T-helper 1 cell (primary cell): ENCODE measurements around the gene SDCCAG8.

Experiments used
- DNase-seq, 5 donors: peaks; one replicate each; pipeline ENCODE4 v3.0.0-alpha.2; 2012 to 2020

SDCCAG8 gene

DNA sequence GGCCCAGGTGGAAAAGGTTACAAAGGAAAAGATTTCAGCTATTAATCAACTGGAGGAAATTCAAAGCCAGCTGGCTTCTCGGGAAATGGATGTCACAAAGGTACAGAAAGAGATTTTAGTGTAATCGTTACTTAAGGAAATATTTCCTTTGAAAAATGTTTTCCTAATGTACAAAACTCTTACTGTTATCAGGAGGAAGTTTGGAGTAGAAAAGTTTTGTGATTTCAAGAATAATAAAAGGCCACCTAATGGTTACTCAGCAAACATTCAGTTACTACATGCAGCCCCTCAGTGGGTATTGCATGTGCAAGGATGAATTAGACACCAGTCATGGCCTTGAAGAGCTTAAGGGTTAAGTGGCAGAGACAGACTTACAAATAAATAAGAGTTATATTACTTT, 85.2 kb downstream of the SDCCAG8 start:
- no peak for DNase-seq

- peak in 1 of 5 donors; percentile 36 for DNase-seq
These were observed 88.4 kb downstream of the SDCCAG8 start for GRCh38 chr1:243343970-243344937.

GRCh38 chr1:243345205-243345604, 89.4 kb downstream of the SDCCAG8 start:
- DNase-seq: no peak

- no peak for DNase-seq
These were observed 90.2 kb downstream of the SDCCAG8 start for GRCh38 chr1:243346016-243346415.

GRCh38 chr1:243346468-243346867, 90.6 kb downstream of the SDCCAG8 start:
- DNase-seq: no peak

GRCh38 chr1:243348331-243348730, 92.5 kb downstream of the SDCCAG8 start:
- DNase-seq: no peak

GRCh38 chr1:243349128-243349527, 93.3 kb downstream of the SDCCAG8 start:
- no peak for DNase-seq

DNA sequence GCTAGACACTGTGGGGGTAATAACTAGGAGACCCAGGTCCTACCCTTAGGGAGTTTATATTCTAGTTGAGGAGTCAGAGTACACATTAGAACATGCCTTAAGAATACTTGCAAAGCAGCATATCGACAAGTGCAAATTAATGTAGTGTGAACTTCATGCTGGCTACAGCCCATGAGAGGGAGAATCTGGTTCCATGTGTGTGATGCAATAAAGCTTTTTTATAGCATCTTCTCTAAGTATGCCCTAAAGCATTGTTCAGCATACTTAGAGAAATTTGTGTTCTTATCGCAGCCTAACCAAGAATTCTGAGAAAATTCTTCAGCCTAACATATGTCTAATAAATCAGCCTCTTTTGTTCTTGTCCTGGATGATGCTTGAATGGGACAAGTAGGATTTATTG, 95.5 kb downstream of the SDCCAG8 start:
- DNase-seq: no peak

DNA sequence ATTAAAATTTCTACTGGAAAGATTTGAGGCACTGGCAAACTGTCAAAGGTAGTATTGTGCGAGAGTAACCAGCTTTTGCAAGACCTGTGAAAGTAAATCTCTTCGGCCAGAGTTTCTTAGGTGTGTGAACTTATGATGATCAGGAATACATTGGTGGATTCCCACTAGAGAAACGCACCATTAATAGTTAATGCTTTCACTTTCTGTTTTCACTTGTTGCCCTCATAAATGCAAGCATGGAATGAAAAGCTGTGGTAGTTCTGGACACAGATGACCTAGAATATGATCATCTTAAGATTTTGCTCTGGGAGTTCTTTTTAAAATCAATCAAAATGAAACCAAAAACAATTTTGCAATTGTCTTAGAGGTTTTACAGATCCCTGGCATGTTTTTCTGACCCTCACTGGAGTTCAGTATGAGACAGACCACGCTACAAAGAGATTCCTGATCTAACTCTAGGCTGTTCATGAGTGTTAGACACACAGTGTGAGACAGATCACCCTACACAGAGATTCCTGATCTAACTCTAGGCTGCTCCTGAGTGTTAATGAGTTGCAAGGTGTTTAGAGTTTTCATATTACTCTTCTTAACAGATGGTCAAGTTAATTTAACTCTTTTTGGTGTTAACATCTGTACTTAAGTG, 98.8 kb downstream of the SDCCAG8 start:
- peak in 1 of 5 donors; percentile 10 for DNase-seq

DNA sequence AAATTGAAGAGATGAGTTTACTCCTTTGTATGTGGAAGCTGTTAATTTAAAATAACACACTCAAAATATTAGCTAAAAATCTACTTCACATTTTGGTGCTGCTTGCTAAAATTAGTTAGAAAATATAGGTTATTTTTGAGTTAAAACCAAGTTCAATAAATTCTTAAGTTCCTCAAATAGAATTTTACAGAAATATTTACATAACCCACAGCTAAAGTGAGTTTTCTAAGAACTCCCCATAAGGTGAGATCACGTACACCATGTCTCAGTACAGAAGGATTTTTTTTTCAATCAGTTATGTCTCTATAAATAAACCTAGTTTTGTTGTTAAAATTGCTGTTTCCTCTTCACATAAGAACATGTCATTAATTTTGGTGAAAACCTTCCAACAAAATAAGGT, 108.0 kb downstream of the SDCCAG8 start:
- DNase-seq: no peak

DNA sequence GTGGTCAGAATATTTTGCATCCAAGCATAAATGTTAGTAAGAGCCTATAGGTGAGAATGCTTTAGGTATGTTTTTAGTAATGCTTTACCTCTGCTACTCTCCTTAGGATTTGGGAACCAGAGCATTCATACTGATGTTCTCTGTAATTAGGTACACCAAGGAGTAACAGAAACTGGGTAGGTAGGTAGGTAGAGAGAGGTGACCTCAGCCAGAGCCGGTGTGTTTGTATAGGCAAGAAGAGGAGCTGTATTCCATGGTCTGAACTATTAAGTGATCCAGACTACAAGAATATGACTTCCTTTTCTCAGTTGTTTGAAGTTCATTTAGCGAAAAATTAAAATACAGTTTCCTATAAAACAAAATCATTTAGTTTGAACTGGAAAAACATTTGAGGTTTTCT, 108.5 kb downstream of the SDCCAG8 start:
- no peak for DNase-seq

GRCh38 chr1:243364866-243365265, 109.0 kb downstream of the SDCCAG8 start:
- no peak for DNase-seq

- no peak for DNase-seq
These were observed 111.5 kb downstream of the SDCCAG8 start for GRCh38 chr1:243367314-243367713.

DNA sequence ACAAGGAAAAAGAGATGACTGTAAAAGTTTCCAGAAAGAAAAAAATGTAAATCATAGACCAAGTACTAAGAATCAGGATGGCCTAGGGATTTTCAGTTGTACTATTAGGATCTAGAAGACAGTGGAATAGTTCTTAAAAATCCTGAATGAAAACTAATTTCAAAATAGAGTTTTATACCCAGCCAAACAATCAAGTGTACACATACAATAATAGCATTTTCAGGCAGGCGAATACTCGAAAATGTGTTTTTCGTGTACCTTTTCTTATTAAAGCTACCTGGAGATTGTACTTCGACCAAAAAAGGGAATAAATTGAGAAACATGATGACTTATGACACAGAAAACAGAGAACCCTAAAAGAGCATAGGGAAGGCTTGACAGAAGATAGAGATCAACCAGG, 118.6 kb downstream of the SDCCAG8 start:
- DNase-seq: no peak

DNA sequence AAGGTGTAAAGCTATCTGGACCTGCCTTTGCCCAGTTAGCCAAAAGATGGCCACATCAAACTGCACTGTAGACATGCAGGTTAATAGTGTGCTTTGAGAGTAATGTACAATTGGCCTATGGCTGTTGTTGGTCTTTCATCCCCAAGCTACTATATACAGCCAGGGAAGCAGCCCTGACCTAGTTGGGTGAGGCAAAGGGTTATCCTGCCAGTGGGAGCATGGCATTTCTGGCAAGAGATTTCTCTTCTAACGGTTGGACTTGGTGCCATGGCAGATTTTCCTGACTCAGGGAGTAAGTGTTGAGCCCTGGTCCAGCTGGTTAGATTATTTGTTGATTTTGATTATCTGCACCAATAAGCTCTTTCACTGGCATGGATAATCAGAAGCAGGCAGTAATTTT, 119.8 kb downstream of the SDCCAG8 start:
- no peak for DNase-seq

DNA sequence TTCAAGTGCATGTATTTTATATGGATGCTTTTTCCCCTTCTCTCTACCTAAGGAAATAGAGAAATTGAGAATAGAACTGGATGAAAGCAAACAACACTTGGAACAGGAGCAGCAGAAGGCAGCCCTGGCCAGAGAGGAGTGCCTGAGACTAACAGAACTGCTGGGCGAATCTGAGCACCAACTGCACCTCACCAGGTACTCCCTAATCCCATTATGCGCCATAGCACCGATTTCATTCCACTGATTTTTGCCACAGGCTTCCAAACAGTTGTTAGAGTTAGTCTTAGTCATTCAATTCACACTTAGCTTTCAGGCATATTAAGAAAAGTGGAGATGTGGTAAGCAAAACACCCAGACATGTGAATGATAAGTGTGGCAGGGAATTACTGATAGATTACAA, 122.8 kb downstream of the SDCCAG8 start:
- no peak for DNase-seq

GRCh38 chr1:243379208-243379607, 123.4 kb downstream of the SDCCAG8 start:
- no peak for DNase-seq

- no peak for DNase-seq
These were observed 123.9 kb downstream of the SDCCAG8 start for GRCh38 chr1:243379706-243380105.

- no peak for DNase-seq
These were observed 132.4 kb downstream of the SDCCAG8 start for GRCh38 chr1:243388276-243388675.

GRCh38 chr1:243390162-243390791, 134.4 kb downstream of the SDCCAG8 start:
- DNase-seq: peak in 1 of 5 donors; percentile 42

- no peak for DNase-seq
These were observed 135.5 kb downstream of the SDCCAG8 start for GRCh38 chr1:243391355-243391754.

- no peak for DNase-seq
These were observed 137.3 kb downstream of the SDCCAG8 start for GRCh38 chr1:243393096-243393495.

DNA sequence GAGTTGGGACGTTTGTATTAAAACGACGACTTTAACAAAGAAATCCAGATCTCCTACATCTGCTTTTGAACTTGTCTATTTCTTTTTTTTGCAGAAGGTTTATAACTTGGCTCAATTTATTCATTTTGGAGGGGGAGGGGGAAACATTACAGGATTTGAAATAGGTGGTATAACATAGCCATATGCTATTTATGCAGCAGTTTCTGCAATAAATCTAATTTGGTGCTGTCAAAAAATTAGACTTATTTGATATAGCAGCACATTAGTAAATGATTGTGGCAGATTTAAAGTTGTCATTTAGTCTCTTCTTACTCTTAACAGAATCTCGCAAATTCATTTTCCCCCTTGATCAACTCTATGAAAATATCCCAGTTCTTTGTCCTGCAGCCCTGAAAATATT, 138.2 kb downstream of the SDCCAG8 start:
- no peak for DNase-seq
